22Rv1 (cell line): ENCODE results near the gene NFATC2.

Experiments
- ZFX ChIP-seq: fragments of 450-650 bp; IDR thresholded peaks from 2 replicates; pipeline ENCODE4 v1.6.1; 2017; ENCODE audit warnings: antibody characterized with exemption, borderline replicate concordance
- TF ChIP-seq, protein P1 (sequence below): fragments of 450-650 bp; IDR thresholded peaks from 2 replicates; pipeline ENCODE4 v1.5.1; 2017; ENCODE audit warnings: mild to moderate bottlenecking

DNA sequence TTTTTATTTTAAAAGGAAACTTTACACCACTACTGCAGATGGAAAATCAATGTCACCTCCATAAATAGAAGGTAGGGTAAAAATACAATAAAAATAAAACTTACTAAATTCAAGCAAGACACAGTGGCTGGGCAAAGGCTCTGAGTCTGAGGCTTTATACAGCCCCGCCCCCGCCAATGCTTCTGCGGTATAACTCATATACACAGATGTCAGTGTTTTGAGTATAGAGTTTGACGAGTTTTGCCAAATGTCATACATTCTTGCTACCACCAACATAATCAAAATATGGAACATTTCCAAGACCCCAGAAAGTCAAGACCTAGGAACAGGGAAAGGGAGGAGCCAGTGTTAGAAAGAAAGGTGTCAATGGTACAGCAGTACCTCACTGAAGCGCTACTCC is 12.8 kb downstream of the NFATC2 start:
- TF ChIP-seq, protein P1, sequence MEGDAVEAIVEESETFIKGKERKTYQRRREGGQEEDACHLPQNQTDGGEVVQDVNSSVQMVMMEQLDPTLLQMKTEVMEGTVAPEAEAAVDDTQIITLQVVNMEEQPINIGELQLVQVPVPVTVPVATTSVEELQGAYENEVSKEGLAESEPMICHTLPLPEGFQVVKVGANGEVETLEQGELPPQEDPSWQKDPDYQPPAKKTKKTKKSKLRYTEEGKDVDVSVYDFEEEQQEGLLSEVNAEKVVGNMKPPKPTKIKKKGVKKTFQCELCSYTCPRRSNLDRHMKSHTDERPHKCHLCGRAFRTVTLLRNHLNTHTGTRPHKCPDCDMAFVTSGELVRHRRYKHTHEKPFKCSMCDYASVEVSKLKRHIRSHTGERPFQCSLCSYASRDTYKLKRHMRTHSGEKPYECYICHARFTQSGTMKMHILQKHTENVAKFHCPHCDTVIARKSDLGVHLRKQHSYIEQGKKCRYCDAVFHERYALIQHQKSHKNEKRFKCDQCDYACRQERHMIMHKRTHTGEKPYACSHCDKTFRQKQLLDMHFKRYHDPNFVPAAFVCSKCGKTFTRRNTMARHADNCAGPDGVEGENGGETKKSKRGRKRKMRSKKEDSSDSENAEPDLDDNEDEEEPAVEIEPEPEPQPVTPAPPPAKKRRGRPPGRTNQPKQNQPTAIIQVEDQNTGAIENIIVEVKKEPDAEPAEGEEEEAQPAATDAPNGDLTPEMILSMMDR = no peak
- no peak for TF ChIP-seq ZFX
